Cardiac fibroblast (primary cell): Measurements from ENCODE around the gene PEX11A.

ENCODE experiments used
- DNase-seq, 2 donors: peaks; one replicate each; pipeline versions ENCODE4 v3.0.0 to v3.0.0-alpha.2; 2010; ENCODE audit warnings: low read depth in 2 of 2
- H3K4me3 ChIP-seq, 2 donors: replicated peaks in 1 of 2; 1 replicate in 1 of 2; 2 replicates in 1 of 2; pipeline ENCODE4 v1.5.1; 2011; ENCODE audit warnings: low read depth in 2 of 2, low read length in 2 of 2, mild to moderate bottlenecking in 2 of 2, moderate library complexity in 1 of 2
- TF ChIP-seq, protein P1 (sequence below): IDR thresholded peaks from one replicate; pipeline ENCODE4 v1.5.1; 2011; ENCODE audit warnings: low read depth, mild to moderate bottlenecking, low read length, inconsistent platforms

Gene PEX11A

GRCh38 chr15:89660556-89660955 is 30.0 kb downstream of the PEX11A start:
- TF ChIP-seq, protein P1, sequence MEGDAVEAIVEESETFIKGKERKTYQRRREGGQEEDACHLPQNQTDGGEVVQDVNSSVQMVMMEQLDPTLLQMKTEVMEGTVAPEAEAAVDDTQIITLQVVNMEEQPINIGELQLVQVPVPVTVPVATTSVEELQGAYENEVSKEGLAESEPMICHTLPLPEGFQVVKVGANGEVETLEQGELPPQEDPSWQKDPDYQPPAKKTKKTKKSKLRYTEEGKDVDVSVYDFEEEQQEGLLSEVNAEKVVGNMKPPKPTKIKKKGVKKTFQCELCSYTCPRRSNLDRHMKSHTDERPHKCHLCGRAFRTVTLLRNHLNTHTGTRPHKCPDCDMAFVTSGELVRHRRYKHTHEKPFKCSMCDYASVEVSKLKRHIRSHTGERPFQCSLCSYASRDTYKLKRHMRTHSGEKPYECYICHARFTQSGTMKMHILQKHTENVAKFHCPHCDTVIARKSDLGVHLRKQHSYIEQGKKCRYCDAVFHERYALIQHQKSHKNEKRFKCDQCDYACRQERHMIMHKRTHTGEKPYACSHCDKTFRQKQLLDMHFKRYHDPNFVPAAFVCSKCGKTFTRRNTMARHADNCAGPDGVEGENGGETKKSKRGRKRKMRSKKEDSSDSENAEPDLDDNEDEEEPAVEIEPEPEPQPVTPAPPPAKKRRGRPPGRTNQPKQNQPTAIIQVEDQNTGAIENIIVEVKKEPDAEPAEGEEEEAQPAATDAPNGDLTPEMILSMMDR, result no peak
- H3K4me3 ChIP-seq, result no peak overlapping the region
- DNase-seq, result no peak

DNA sequence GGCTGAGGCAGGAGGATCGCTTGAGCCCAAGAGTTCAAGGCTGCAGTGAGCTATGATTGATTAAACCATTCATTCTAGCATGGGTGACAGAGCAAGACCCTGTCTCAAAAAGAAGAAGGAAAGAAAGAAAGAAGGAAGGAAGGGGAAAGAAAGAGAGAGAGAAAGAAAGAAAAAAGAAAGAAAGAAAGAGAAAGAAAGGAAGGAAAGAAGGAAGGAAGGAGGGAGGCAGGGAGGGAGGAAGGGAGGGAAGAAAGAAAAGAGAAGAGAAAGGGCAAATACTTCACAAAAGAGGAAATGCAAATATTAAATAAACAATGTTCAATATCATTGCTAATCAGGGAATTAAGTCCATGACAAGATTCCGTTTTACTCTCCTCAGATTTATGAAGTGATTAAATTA is 31.3 kb downstream of the PEX11A start:
- DNase-seq, result no peak
- TF ChIP-seq, protein P1, result no peak

DNA sequence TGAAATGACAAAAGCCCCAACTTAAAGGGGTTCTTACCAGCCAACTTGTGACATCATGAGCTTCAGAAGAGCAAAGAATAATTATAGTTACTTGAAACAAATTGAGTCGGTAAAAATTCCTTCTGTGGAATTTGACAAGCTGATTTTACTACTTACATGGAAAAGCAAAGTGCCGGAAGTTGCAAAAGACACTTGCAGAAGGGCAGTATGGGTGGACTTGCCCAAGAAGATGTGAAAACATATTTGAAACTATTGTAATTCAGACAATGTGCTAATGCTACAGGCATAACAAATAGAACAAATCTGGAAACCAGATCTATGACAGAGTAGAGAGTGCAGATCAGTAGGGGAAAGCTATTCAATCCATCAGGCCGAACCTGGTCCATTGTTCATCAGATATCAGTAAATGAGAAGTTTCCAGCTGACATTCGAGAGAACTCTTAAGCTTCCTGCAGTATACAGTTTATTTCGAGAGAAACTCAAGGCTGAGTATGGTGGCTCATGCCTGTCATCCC is 32.8 kb downstream of the PEX11A start:
- H3K4me3 ChIP-seq, result no peak overlapping the region
- no peak for DNase-seq
- TF ChIP-seq, protein P1, result no peak

More for the DNA sequence above, 31.3 kb downstream of the PEX11A start:
- H3K4me3 ChIP-seq, result no peak overlapping the region

GRCh38 chr15:89656116-89656815 is 34.3 kb downstream of the PEX11A start:
- no peak overlapping the region for H3K4me3 ChIP-seq
- no peak for DNase-seq
- TF ChIP-seq, protein P1, result no peak

GRCh38 chr15:89654847-89655805 is 35.4 kb downstream of the PEX11A start, which contains the start of gene KIF7:
KIF7 (minus strand) TSS chr15:89655467; CDS start chr15:89652930, 2,537 bp downstream.
- peak within 1 kb of the TSS; percentile 64 to 74 for H3K4me3 ChIP-seq
- peak; percentile 29 to 59 for DNase-seq
- TF ChIP-seq, protein P1, result no peak

DNA sequence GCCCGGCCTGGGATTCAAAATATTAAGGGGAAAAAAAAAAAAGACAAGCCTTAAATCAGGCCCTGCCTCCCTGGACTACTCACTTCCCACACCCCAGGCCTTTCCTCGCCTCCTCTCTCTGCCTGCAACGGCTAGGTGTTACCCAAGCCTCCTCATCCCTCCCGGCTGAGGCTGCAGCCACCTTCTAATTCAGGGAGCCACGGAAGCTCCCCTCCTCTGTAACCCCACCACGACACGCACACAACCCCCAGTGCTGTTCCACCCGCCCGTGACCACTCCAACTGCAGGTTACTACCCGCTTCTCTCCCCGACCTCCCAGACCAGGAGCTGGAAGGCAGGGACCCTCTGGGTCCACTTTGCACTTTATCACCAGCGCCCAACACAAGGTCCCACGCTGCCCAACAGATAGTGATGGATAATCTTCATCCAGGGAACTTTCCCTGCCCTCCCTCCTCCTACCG is 36.2 kb downstream of the PEX11A start:
- H3K4me3 ChIP-seq, result peak overlapping the region; percentile 64 to 74
- TF ChIP-seq, protein P1, result no peak
- DNase-seq, result peak; percentile 59 to 60
